Epithelial cell of proximal tubule (primary cell): ENCODE measurements around the gene RASGRF1. TPM values are rescaled to one million over a fixed set of nuclear protein-coding genes. Genes with fewer than 3 reads are reported as not detected.
"Not testable (repeated sequence)": the region's sequence is repeated elsewhere in the genome, so short reads cannot be mapped to it uniquely, and the experiment has no call there.

Source experiments
- DNase-seq: peaks from one replicate; pipeline ENCODE4 v3.0.0-alpha.2; 2011; ENCODE audit warnings: low read depth
- H3K4me3 ChIP-seq: 2 replicates; pipeline ENCODE4 v1.5.1; 2011; ENCODE audit warnings: low read depth, mild to moderate bottlenecking, low read length
- CTCF ChIP-seq: conservative IDR thresholded peaks from 2 replicates; pipeline ENCODE4 v1.5.1; 2012; ENCODE audit warnings: low read depth, mild to moderate bottlenecking, low read length
- total RNA-seq: library from RNA; depleted of rRNA; stranded (reverse); fragments of >200 nt; gene quantifications from 2 replicates; pipeline ENCODE4 v1.2.3, GENCODE V29; 2015

RASGRF1 gene
- total RNA-seq, 1 donor from 2014 or later = 5.9 TPM

DNA sequence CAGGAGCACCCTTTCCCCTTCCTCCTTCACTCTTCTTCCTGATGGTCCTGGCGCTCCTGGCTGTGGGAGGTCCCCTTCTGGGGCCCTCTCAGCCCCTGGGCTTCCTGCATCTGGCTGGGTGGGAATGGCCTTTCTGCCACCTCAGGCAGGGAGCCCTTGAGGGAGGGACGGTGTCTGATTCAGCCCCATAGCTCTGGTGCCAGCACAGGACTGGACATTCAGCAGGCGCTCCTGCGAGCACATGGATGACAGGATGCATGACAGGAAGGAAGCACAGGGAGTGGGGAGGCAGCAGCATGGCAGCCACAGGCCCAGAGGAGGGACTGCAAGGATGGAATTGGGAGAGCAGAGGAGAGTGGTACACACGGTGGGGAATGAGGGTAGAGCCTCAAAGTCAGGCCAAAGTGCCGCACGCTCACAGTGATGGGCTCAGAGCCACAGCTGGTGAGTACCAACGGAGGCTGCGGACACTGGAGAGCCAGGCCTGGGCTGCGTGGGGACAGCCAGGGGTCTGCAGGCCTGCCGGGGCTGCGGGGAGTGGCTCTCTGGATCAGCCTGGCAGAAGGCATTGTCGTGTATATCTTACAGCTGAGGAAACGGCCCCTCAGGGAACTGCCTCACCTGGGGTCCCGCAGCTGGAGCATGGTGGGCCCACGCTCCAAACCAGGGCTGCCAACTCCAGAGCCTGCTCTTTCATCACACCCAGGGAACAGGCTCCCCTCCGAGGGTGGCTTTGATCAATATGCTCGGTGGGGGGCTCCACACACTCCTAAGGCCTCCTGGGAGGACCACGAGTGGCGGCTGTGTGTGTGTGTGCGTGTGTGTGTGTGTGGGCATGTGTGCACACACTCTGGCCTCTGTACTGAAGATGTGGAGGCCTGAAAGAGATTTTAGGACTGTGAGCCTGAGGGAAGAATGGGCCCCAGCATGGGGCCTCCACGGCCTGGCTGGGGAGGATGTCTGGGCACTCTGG, 94.4 kb downstream of the RASGRF1 start:
- no peak overlapping the region for H3K4me3 ChIP-seq
- DNase-seq = no peak
- no peak for TF ChIP-seq CTCF

GRCh38 chr15:78995161-78995560, 95.4 kb downstream of the RASGRF1 start:
- not testable (repeated sequence) for H3K4me3 ChIP-seq, DNase-seq

- no peak for DNase-seq
- TF ChIP-seq CTCF = no peak
These were observed 96.5 kb downstream of the RASGRF1 start for GRCh38 chr15:78993931-78994530.

DNA sequence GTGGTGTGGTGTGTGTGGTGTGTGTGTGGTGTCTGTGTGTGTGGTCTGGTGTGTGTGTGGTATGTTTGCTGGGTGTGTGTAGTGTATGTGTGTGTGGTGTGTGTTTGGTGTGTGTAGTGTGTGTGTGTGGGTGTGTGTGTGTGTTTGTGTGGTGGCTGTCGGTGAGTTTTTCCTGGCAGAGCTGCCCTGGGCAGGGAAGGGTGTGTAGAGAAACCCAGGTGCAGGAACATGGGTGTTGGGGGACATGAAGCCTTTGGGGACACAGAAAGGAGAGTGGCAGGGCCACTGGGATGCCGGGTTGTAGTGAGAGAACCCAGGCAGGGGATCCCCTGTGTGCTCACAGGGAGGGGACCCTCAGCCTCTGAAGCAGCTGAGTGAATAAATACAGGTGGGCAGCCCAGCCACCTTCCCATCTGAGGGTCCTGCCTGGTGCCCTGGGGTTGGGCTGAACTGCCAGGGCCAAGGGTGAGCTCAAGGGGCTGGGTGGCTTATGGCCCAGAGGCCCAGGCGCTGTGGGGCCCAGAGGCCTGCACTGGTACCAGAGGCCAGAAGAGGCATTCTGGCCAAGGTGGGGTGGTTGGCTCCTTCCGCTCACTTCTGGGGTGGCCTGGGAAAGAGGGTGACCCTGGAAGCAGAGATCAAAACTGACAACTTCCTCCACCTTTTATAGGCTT, 97.2 kb downstream of the RASGRF1 start:
- no peak for DNase-seq
- TF ChIP-seq CTCF = no peak

More at GRCh38 chr15:78993931-78994530, 96.5 kb downstream of the RASGRF1 start:
- no peak overlapping the region for H3K4me3 ChIP-seq

GRCh38 chr15:78992416-78993256, 97.9 kb downstream of the RASGRF1 start:
- no peak for DNase-seq
- TF ChIP-seq CTCF = no peak
- no peak overlapping the region for H3K4me3 ChIP-seq

More for the DNA sequence above, 97.2 kb downstream of the RASGRF1 start:
- no peak overlapping the region for H3K4me3 ChIP-seq

DNA sequence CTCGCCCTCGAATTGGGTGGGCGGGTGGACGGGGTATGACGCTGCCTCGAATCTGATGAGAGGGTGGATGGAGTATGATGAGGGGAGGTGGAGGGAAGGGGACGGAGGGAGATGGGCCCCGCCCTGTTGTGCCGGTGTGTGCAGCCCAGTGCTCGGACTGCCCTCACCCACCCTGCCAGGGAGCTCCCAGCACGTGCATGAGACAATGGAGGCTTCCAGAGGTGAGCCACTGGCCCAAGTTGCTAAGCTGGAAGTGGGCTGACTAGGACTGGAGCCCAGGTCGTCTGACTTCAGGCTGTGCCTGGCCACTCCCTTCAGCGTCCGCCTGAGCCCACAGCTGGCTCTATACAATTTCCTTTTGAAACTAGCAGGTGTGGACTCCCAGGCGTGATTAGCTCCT, 98.7 kb downstream of the RASGRF1 start:
- DNase-seq = no peak
- H3K4me3 ChIP-seq = no peak overlapping the region
- no peak for TF ChIP-seq CTCF
